Measurements from ENCODE around the gene MAML3. TPM values are rescaled to one million over a fixed set of nuclear protein-coding genes. Genes with fewer than 3 reads are reported as not detected.

The MAML3 gene
- total RNA-seq, 1 donor from 2014 or later: 6.7 TPM

DNA sequence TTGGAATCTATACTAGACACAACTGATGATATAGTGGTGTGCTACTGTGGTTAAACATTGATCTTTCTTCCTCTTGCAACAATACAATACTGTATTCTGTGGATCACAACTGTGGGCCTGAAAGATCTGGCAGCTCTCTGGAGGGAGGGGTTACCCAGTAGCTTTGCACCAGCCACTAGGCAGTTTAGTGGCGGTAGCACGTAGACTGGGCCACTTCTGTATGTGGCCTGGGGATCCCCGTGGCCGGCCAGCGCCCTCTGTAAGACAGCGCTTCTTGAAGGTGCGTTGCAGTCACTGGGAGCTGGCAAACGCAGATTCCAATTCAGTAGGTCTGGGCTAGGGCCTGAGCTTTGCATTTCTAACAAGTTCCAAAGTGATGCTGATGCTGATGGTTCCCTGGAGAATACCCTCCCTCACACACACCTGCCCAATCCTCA is 319.7 kb downstream of the MAML3 start:
- no peak for DNase-seq

DNA sequence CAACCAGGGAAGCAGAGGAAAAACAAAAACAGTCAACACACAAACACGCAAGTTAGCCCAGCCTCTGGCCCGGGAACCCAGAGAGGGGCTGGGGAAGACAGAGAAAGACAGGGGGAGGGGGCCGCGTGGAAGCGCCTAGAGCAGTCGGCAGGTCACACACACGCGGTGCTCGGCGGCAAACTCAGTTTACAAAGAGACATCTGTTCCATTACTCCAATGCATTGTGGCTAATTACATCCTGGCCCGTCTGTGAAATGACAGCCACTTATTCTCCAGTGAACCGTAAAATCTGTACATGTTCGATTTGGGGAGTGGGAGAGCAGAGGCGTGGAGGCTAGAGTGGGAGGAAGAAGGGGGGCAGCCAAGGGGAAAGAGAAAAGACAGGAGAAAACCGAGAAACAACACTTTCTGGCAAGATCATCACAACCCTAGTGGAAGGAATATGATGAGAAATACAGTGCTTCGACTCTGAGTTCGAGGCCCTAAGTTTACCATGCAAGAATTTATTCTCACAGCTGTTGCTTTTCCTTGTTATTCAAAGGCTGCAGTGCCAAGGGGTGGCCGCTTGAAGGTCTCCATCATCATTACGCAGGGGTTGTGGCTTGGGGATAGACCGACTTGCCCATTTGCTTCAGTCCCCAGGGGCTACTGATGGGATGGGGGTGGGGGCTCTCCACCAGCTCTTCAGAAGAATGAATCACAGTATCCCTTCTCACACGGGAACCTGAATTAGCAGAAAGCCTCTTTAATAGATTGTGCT is 320.7 kb downstream of the MAML3 start:
- no peak for DNase-seq

GRCh38 chr4:139828966-139829664 is 324.9 kb downstream of the MAML3 start:
- DNase-seq: no peak

GRCh38 chr4:139826426-139826825 is 327.6 kb downstream of the MAML3 start:
- no peak for DNase-seq

- no peak for DNase-seq
These were observed 328.4 kb downstream of the MAML3 start for GRCh38 chr4:139825523-139826014.

DNA sequence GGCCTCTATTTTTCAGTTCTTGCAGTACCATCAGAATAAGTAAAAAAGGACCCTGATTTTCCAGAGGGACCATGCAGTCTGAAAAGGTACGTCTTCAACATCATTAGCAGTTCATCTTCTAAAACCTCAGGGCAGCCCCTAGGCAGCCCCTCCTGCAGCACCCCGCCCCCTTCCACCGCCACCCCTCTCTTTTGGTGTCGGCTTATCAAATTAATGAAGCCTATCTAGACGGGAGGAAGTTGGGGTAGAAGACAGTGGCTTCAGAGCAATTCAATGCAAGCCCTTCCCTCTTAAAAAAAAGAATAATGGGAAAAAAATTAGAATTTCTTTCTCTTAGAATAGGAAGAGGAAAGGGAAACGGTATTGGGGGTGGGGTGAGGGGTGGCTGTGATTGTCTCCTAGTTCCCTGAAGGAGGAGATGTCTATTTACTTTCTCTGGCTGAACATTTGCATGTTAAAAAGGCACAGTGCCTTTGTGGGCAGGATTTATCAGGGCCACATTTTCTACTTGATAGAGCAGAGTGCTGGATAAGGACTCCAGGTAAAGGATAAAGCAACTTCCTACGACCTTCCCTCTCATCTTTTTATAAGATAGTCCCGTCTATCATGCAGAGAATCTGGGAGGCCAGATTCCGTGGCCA is 329.0 kb downstream of the MAML3 start:
- no peak for DNase-seq

- DNase-seq: no peak
These were observed 330.2 kb downstream of the MAML3 start for GRCh38 chr4:139823746-139824145.

GRCh38 chr4:139823345-139823744 is 330.6 kb downstream of the MAML3 start:
- no peak for DNase-seq

DNA sequence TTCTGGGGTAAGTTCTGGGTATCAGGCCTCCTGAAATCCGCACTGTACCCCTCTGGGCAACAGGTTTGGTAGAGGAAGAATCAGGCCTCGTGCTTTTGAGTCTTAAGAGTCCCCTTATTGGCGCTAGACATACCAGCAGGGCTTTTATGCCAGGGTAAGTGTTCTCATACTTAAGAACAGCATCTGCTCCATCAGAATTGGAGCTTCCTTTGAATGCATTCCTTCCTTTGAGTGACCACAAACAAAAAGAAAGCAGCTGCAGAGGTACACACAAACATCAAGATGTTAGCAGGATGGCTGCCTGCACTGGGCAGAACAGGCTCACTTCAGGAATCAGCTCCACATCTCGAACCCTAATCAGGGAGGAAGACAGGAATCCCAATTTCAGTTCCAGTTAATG is 331.6 kb downstream of the MAML3 start:
- no peak for DNase-seq

GRCh38 chr4:139819082-139819481 is 334.9 kb downstream of the MAML3 start:
- DNase-seq: no peak

- no peak for DNase-seq
These were observed 336.1 kb downstream of the MAML3 start for GRCh38 chr4:139817657-139818452.

DNA sequence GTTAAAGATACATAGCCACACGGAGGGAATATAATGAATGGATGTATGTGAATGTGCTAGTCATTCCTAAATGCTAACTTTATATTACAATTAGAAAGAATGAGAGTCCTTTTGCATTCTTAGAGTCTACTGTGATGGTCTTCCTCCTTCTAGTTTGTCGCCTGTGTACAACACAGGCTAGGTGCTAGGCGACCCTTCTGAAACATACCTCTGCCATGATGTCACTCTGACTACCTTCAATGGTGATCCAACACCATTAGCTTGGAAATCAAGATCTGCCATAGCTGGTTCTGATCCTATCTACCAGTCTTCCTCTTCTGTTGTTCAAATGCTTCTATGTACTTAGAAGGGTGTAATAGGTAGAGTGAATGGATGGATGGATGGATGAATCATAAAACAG is 337.1 kb downstream of the MAML3 start:
- DNase-seq: no peak

DNA sequence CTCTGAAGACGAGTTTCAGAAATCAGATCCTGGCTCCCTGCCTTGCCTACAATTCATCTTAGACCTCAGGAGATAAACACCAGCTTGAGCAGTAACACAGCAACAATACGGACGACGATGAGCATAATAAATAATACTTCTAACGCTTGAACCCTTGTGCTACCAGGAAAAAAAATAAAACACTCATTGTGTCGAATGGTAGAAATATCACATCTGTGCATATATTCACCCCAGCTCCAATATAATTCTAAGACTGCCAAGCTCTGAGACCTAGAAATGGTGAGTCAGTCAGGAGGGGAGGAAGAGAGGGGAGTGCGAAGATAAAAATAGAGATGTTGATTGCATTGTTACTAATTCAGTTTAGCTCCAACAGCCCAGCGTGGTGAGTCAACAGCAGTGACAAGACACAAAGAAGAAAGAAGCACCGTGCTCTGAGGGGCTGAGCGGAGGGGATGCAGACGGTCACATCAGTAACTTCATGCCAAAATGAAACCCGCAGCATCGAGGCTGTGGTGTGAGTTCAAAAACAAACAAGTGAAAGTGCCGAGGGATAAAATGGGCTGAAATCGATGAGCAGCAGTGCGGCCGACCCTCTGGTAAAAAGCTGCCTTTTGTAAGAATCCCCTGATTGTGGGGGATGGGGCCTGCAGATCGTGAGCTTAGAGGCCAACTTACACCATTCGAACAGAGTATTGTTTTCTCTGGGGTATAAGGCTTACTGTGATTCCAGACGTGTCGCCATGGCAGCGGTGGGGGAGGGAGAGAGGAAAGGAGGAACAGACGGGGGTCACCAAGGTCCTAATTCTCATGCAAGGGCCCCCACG is 338.0 kb downstream of the MAML3 start:
- peak; percentile 82 for DNase-seq

GRCh38 chr4:139814323-139815015 is 339.5 kb downstream of the MAML3 start:
- DNase-seq: no peak

DNA sequence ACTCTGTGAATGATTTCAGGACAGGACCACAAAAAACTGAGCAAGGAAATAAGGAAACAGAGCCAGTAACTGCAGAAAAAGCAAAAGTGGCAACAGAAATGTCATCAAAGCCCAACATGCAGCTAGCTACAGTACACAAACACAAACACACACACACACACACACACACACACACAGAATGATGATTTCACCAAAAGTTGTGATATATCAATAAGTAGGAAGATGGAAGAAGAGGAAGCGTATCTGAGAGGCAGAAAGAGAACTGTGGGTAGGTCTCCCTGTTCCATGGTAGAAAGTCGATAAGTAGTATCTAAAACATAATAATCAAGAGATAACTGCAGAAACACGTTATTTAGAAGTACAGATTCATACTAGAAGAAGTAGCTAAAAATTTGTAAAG is 340.1 kb downstream of the MAML3 start:
- DNase-seq: no peak

DNA sequence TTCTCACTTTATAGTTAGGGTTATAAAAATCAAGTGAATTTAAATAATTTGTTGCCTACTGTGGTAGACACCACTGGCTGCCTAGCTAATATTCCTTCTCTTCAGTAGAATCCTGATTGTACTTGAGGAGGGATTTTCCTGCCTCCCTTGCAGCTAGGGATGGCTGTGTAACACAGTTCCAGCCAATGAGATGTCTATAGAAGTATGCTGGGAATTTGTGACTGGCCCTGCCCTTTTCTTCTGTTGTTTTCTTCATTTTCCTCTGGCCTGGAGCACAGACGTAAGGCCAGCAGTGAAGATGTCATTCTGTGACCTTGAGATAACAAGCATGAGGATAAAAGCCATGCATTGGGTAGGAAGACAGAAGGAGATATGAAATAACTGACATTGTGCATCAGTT is 343.3 kb downstream of the MAML3 start:
- no peak for DNase-seq

- DNase-seq: no peak
These were observed 344.2 kb downstream of the MAML3 start for GRCh38 chr4:139809757-139810140.

DNA sequence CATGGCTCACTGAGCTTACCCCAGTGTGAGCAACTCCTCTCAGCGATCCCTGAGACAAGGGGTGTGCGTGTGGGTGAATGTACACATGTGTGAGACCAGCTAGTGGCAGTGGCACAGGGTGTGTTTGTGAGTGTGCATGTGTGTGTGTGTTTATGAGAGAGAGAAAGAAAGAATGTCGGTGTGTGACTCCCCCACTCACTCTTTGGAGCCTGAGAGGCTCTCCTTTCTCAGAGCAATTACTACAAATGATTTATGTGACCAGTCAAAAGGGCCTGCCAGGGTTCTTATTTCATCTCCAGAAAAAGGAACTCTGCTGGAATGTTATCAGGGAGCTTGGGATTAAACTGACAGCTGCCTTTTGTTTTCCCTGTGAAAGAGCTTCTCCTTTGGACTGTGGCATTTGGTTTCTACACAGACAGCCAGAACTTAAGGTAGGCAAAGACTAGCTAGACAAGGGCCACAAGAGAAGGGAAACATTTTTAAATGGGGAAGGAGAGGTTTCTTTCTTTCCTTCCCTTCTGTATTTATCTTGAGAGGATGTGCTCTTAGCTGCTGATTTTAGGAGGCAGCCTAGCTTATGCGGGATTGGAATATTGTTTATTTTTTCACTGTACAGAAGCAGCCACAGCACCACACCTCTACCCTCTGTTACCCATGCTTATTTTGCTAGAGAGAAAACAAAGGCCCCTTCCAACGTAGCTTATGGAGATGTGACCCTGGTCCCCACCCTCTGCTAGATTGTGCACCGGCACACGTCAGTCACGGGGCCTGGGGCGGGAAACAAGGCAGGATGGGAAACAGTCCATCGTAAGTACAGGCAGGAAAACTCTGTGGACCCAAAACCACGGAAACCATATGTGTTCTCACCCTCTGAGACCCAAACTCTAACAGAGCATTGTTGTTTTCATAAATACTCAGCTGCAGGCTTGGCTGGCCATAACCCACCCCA is 344.9 kb downstream of the MAML3 start:
- peak; percentile 4 for DNase-seq

GRCh38 chr4:139808381-139808807 is 345.6 kb downstream of the MAML3 start:
- no peak for DNase-seq

DNA sequence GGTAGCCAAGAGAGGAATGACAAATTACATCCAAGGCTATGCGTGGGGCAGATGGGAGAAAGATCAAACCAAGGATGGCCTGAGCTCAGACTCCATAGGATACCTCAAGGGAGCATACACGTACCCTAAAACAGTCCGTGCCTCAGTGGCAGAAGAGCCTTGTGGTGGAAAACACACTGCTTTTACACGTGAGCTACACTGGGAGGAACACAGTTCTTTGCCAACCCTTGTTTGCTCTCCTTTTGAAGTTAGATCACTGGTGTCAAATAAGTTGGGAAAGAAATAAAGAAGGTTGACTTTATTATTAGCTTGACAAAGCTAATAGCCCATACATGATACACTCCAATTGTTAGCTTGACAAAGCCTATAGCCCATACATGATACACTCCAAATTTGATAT is 346.5 kb downstream of the MAML3 start:
- DNase-seq: no peak

Data from skin of body (tissue), 2 donors.